Right lobe of liver (tissue), 4 donors: ENCODE data around the gene TLX1.

ENCODE experiments used
- POLR2A ChIP-seq: fragments of 450-650 bp; IDR thresholded peaks from one replicate; pipeline ENCODE4 v1.6.1; 2017; ENCODE audit warnings: antibody characterized with exemption, mild to moderate bottlenecking
- TF ChIP-seq, protein P1 (sequence below), 4 donors: fragments of 200-600 bp in 3 of 4; fragments of 450-650 bp in 1 of 4; IDR thresholded peaks; one replicate each; pipeline versions ENCODE4 v1.5.1 to v1.8.0; 2016 to 2022; ENCODE audit warnings: antibody characterized with exemption in 4 of 4, mild to moderate bottlenecking in 2 of 4
- donor health status: DM: no; HTN: no; CAD: no.
- donor health status: DM: no; HTN: no; CAD: no.
- donor health status: DM: no; HTN: yes; CAD: no.

- TF ChIP-seq, protein P1, sequence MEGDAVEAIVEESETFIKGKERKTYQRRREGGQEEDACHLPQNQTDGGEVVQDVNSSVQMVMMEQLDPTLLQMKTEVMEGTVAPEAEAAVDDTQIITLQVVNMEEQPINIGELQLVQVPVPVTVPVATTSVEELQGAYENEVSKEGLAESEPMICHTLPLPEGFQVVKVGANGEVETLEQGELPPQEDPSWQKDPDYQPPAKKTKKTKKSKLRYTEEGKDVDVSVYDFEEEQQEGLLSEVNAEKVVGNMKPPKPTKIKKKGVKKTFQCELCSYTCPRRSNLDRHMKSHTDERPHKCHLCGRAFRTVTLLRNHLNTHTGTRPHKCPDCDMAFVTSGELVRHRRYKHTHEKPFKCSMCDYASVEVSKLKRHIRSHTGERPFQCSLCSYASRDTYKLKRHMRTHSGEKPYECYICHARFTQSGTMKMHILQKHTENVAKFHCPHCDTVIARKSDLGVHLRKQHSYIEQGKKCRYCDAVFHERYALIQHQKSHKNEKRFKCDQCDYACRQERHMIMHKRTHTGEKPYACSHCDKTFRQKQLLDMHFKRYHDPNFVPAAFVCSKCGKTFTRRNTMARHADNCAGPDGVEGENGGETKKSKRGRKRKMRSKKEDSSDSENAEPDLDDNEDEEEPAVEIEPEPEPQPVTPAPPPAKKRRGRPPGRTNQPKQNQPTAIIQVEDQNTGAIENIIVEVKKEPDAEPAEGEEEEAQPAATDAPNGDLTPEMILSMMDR (IDR thresholded peaks at IDR 0.05), result no peak
- TF ChIP-seq POLR2A, result no peak
These were observed 18.1 kb upstream of the TLX1 start for GRCh38 chr10:101112799-101113594.
